HepG2 (cell line): ENCODE measurements around the gene LBX1. TPM values are rescaled to one million over a fixed set of nuclear protein-coding genes. Genes with fewer than 3 reads are reported as not detected.

Experiments used
- ATAC-seq: fragments of 200-7000 bp; cut with Tn5 transposase; 3 replicates; pipeline ENCODE4 v1.9.1; 2020; ENCODE audit warnings: mild to moderate bottlenecking, moderate library complexity
- BruUV-seq: library from RNA; stranded (reverse); fragments of 400-500 nt; replicated peaks from 2 replicates; lab custom pipeline; 2021; lab: Mats Ljungman, UMichigan
- CTCF ChIA-PET: fragments of 300-600 bp; formaldehyde crosslinking; extraction: SDS; loops from one replicate; lab custom pipeline; 2021; ENCODE audit warnings: low total read pairs, inconsistent platforms, low intra/inter-chr PET ratio; lab: Yijun Ruan, JAX
- POLR2A ChIA-PET: fragments of 350-600 bp; sonication (Branson Sonifier 250); formaldehyde crosslinking; loops from one replicate; lab custom pipeline; 2020; ENCODE audit warnings: antibody characterized with exemption, inconsistent platforms; lab: Yijun Ruan, JAX
- DNase-seq: peaks from one replicate; pipeline ENCODE4 v3.0.0-alpha.2; 2015; ENCODE audit warnings: low spot score
- FAIRE-seq: peaks from 3 replicates; lab custom pipeline; 2011; peaks lifted over from hg19 to GRCh38; lab: Jason Lieb, UNC
- H2AFZ ChIP-seq: one replicate; pipeline ENCODE4 v1.6.1; 2011; ENCODE audit warnings: low read length, inconsistent platforms
- H3K27ac ChIP-seq: fragments of 300-600 bp; 3 replicates; pipeline ENCODE4 v1.8.0; 2011; ENCODE audit warnings: mixed run types, mild to moderate bottlenecking, mixed read lengths, low read length, inconsistent platforms; ENCODE audit not compliant: insufficient read depth; ENCODE audit errors: extremely low read length
- H3K27me3 ChIP-seq, 2 experiments: fragments of 200-600 bp in 1 of 2; 2 replicates in 1 of 2; 3 replicates in 1 of 2; pipeline versions ENCODE4 v1.6.0 to v1.8.0; 2011; ENCODE audit warnings: low read length in 2 of 2, mild to moderate bottlenecking in 2 of 2, moderate library complexity in 2 of 2, inconsistent platforms in 1 of 2; ENCODE audit not compliant: insufficient read depth in 2 of 2, control insufficient read depth in 1 of 2
- H3K36me3 ChIP-seq, 2 experiments: fragments of 200-600 bp in 1 of 2; replicated peaks in 1 of 2; 2 replicates in 1 of 2; 3 replicates in 1 of 2; pipeline versions ENCODE4 v1.5.1 to v1.8.0; 2011; ENCODE audit warnings: low read length in 2 of 2, inconsistent platforms in 1 of 2; ENCODE audit not compliant: insufficient read depth in 2 of 2, control insufficient read depth in 1 of 2
- H3K4me1 ChIP-seq: 2 replicates; pipeline ENCODE4 v1.5.1; 2012; ENCODE audit warnings: low read length, inconsistent platforms; ENCODE audit not compliant: insufficient read depth
- H3K4me2 ChIP-seq: 2 replicates; pipeline ENCODE4 v1.6.0; 2011; ENCODE audit warnings: low read depth, low read length, inconsistent platforms
- H3K4me3 ChIP-seq, 3 experiments: fragments of 200-600 bp in 1 of 3; sonication (generic), shearing (Covaris generic) in 1 of 3; replicated peaks in 1 of 3; 2 replicates each; pipeline ENCODE4 v1.5.1; 2011 to 2016; ENCODE audit warnings: low read length in 3 of 3, inconsistent platforms in 2 of 3, low read depth in 2 of 3, mild to moderate bottlenecking in 2 of 3, control low read depth in 1 of 3, mixed read lengths in 1 of 3; ENCODE audit not compliant: insufficient read depth in 1 of 3
- H3K79me2 ChIP-seq: one replicate; pipeline ENCODE4 v1.6.1; 2011; ENCODE audit warnings: low read length, inconsistent platforms; ENCODE audit not compliant: insufficient read depth
- H3K9ac ChIP-seq: 2 replicates; pipeline ENCODE4 v1.6.0; 2011; ENCODE audit warnings: mild to moderate bottlenecking, low read depth, low read length, inconsistent platforms; ENCODE audit not compliant: insufficient read depth
- H3K9me3 ChIP-seq: 2 replicates; pipeline ENCODE4 v1.5.1; 2012; ENCODE audit warnings: mild to moderate bottlenecking, low read length
- H4K20me1 ChIP-seq: 2 replicates; pipeline ENCODE4 v1.6.0; 2011; ENCODE audit warnings: inconsistent platforms, mild to moderate bottlenecking, low read length, moderate library complexity; ENCODE audit not compliant: insufficient read depth
- CREM ChIP-seq, 2 experiments: sonication (generic) in 1 of 2; formaldehyde crosslinking in 1 of 2; IDR thresholded peaks; 2 replicates each; pipeline versions ENCODE4 v1.4.0 to v1.6.1; 2016 to 2020; ENCODE audit warnings: antibody characterized with exemption in 1 of 2, mild to moderate bottlenecking in 1 of 2, missing genetic modification reagents in 1 of 2
- GPN1 ChIP-seq: sonication (generic); formaldehyde crosslinking; IDR thresholded peaks from 2 replicates; pipeline ENCODE4 v1.5.1; 2020; ENCODE audit warnings: missing genetic modification reagents, borderline replicate concordance
- HMGA1 ChIP-seq: sonication (generic); formaldehyde crosslinking; conservative IDR thresholded peaks from 2 replicates; pipeline ENCODE4 v1.4.0; 2020; ENCODE audit warnings: missing genetic modification reagents
- LRRFIP1 ChIP-seq: sonication (generic); formaldehyde crosslinking; conservative IDR thresholded peaks from 2 replicates; pipeline ENCODE4 v1.4.0; 2020; ENCODE audit warnings: missing genetic modification reagents
- MLXIP ChIP-seq: sonication (generic); formaldehyde crosslinking; IDR thresholded peaks from 2 replicates; pipeline ENCODE4 v1.9.0; 2021; ENCODE audit warnings: missing genetic modification reagents, borderline replicate concordance
- PRDM15 ChIP-seq: sonication (generic); formaldehyde crosslinking; IDR thresholded peaks from 2 replicates; pipeline ENCODE4 v1.4.0; 2020; ENCODE audit warnings: missing genetic modification reagents
- TCF12 ChIP-seq, 2 experiments: fragments of 450-650 bp in 1 of 2; sonication (generic) in 1 of 2; formaldehyde crosslinking in 1 of 2; IDR thresholded peaks; 2 replicates each; pipeline versions ENCODE4 v1.6.1 to v1.8.0; 2017 to 2022; ENCODE audit warnings: antibody characterized with exemption in 1 of 2, mild to moderate bottlenecking in 1 of 2, missing genetic modification reagents in 1 of 2, moderate library complexity in 1 of 2
- ZBTB26 ChIP-seq: IDR thresholded peaks from 2 replicates; pipeline ENCODE4 v1.6.1; 2016; ENCODE audit warnings: missing compliant biosample characterization, missing genetic modification reagents, borderline replicate concordance
- ZNF121 ChIP-seq: sonication (generic); formaldehyde crosslinking; IDR thresholded peaks from 2 replicates; pipeline ENCODE4 v1.5.0; 2020; ENCODE audit warnings: mild to moderate bottlenecking, missing genetic modification reagents
- ZNF644 ChIP-seq: IDR thresholded peaks from 2 replicates; pipeline ENCODE4 v1.6.1; 2016; ENCODE audit warnings: low read depth
- WGBS: methylation state at CpG from one replicate; pipeline ENCODE4 v1.1.6; 2017; ENCODE audit warnings: low lambda C conversion rate; 5-methylcytosine and 5-hydroxymethylcytosine counted together
- in situ Hi-C: cut with HindIII; loops from 2 replicates; pipeline ENCODE4 v1.10.0; 2017; ENCODE audit warnings: low pct_unique_long_range_greater_than_20kb; ENCODE audit not compliant: extremely low pct_ligation_motif_present
- intact Hi-C: fragments of 100-400 bp; cut with micrococcal nuclease; formaldehyde crosslinking; loops from one replicate; pipeline ENCODE4 v1.10.0; 2022; ENCODE audit not compliant: unreplicated experiment
- polyA plus RNA-seq, 8 experiments: library from polyadenylated mRNA; depleted of rRNA in 3 of 8; stranded (reverse) in 7 of 8; unstranded in 1 of 8; fragments of >200 nt; fragmentation: Illumina TruSeq in 4 of 8; extraction: Trizol in 4 of 8; gene quantifications; 2 replicates each; pipeline versions ENCODE4 v1.2.1 to v1.2.3, GENCODE V29; 2011 to 2016; ENCODE audit warnings: low read depth in 4 of 8, missing spikeins in 1 of 8, mixed read lengths in 1 of 8; ENCODE audit not compliant: insufficient read depth in 1 of 8
- total RNA-seq, 5 experiments: library from RNA; depleted of rRNA; stranded (reverse); fragments of >200 nt; fragmentation: Illumina TruSeq; extraction: Trizol; gene quantifications; 2 replicates each; pipeline ENCODE4 v1.2.3, GENCODE V29; 2016; ENCODE audit warnings: low read depth in 1 of 5

The LBX1 gene
- total and polyA plus RNA-seq, 2 of the 13 experiments (the other 11 are each of a cell fraction or from before 2014, with no cell fraction given), result not detected

- no peak overlapping the region for H3K9ac ChIP-seq
- H3K36me3 ChIP-seq, result no peaks in the 10 kb centered on the region
- H2AFZ ChIP-seq, result no peak overlapping the region
- H3K4me3 ChIP-seq, result no peak overlapping the region
- no peak for FAIRE-seq
- TF ChIP-seq TCF12 (IDR thresholded peaks at IDR 0.05) (no peak), TCF12 (CRISPR knock-in tag; IDR thresholded peaks at IDR 0.05) (no peak), PRDM15 (CRISPR knock-in tag) (no peak), HMGA1 (CRISPR knock-in tag) (no peak), ZBTB26 (CRISPR knock-in tag) (no peak), CREM (IDR thresholded peaks at IDR 0.05) (no peak), CREM (CRISPR knock-in tag; IDR thresholded peaks at IDR 0.05) (no peak), MLXIP (CRISPR knock-in tag) (no peak), ZNF644 (CRISPR knock-in tag) (no peak), GPN1 (CRISPR knock-in tag) (no peak), LRRFIP1 (CRISPR knock-in tag) (no peak), ZNF121 (CRISPR knock-in tag) (no peak)
- ChIA-PET CTCF (no interaction called here), POLR2A (no interaction called here)
- no TSS peak for BruUV-seq
- DNase-seq, result no peak
- 40% methylated on average over 9 of the region's 9 CpGs for WGBS
- in situ Hi-C loops (no loop called here), intact Hi-C loops (no loop called here)
- H3K27me3 ChIP-seq, result peaks cover 4 to 47% of the 10 kb centered on the region in 2 experiments; a peak in 4 of 5 replicates
- H3K79me2 ChIP-seq, result no peaks in the 10 kb centered on the region
- no peak overlapping the region for H3K27ac ChIP-seq
- H3K4me1 ChIP-seq, result no peaks in the 10 kb centered on the region
- no peak overlapping the region for H3K4me2 ChIP-seq
- no peaks in the 10 kb centered on the region for H4K20me1 ChIP-seq
- no peak for ATAC-seq
- H3K9me3 ChIP-seq, result no peaks in the 10 kb centered on the region
These were observed 15.2 kb upstream of the LBX1 start for GRCh38 chr10:101244321-101245050.
